ENCODE data around the gene ARHGAP36.

DNA sequence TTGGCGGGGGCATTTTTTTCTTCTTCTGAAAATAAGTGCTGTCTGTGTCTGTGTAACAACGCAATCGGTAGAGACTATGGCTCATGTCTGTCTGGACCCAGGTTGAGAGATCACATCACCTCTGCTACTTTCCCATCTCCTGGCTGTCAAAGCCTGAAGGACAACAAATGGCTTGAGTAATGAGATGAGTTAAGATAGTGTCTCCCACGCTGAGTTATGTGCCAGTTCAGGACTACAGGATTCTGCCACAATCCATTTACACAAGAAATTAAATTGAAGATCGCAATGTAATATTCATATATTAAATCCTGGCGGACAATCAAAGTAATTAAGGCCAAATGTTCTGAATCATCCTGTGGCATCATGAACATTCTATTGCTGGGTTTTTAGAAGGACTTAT is 16.5 kb upstream of the ARHGAP36 start:
- TF ChIP-seq YY1 (IDR thresholded peaks at IDR 0.05; ENCODE audit: insufficient read depth, insufficient read length): no peak
- TF ChIP-seq ZNF274 (IDR thresholded peaks at IDR 0.05; ENCODE audit: low read depth, low read length): no peak

All from NT2/D1 (cell line).